ENCODE measurements around the gene MON1A.

MON1A gene

DNA sequence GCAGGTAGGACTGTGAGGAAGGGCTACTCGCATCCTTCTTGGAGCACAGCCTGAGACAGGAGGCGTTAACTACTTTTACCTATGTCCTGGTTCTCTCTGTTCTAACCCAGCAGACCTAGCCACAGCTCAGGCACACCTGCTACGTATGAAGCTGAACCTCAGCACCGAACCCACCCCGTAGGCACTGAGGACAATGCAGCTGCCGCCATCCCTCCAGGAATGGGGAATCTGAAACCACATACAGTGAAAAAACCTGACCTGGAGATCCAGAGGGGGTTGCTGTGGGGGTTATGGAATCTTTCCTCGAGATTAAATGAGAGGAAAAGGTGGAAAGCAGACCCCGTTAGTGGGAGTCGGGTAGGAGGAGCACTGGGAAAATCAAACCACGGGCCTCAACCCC is 40.3 kb downstream of the MON1A start:
- no peak for DNase-seq (ENCODE audit: low read depth in 3 of 3)

- no peak for DNase-seq (ENCODE audit: low read depth in 3 of 3)
Measured at GRCh38 chr3:49886922-49887265, 42.7 kb downstream of the MON1A start.

- DNase-seq (ENCODE audit: low read depth in 3 of 3): no peak
Measured at GRCh38 chr3:49883998-49884397, 45.6 kb downstream of the MON1A start.

DNA sequence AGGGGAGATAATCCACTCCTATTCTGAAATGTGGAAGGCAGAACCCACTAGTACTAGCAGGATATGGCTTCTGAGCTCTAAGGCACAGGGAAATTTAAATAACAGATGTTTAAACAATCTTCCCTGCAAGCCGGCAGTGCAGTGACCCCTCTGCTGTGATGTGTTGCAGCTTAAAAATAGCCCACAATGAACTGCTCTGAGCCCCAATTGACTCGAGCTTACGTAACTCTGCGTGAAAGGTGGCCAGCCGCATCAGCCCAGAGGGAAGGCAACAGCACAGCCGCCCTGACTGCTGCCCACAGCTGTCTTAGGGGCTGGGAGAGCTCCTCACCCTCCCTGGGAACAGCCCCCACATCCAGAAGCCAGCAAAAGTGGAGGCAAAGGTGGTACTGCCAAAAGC is 47.4 kb downstream of the MON1A start:
- DNase-seq (ENCODE audit: low read depth in 3 of 3): no peak

GRCh38 chr3:49880581-49881315 is 48.9 kb downstream of the MON1A start:
- no peak for DNase-seq (ENCODE audit: low read depth in 3 of 3)

- DNase-seq (ENCODE audit: low read depth in 3 of 3): no peak
Measured at GRCh38 chr3:49879721-49880120, 49.9 kb downstream of the MON1A start.

GRCh38 chr3:49878686-49879085 is 50.9 kb downstream of the MON1A start:
- DNase-seq (ENCODE audit: low read depth in 3 of 3): no peak

- no peak for DNase-seq (ENCODE audit: low read depth in 3 of 3)
Measured at GRCh38 chr3:49877716-49878115, 51.9 kb downstream of the MON1A start.

DNA sequence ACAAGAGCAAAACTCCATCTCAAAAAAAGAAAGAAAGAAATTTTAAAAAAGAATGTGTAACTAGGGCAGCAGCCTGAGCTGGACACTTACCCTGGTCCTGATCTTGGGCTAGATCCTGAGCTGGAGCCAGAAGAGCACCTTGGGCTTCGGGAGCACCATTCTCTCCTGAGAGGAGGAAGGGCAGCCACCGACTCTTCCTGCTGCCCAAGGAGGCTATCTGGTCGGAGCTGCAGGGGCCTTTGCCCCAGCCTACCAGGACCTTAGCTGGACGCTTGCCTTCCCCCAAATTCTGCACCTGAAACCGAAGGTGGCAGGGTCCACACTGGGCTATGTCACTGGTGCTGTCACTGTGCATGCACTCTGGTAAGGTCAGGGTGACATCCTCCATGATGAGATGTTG is 53.0 kb downstream of the MON1A start:
- no peak for DNase-seq (ENCODE audit: low read depth in 3 of 3)

- DNase-seq (ENCODE audit: low read depth in 3 of 3): no peak
Measured at GRCh38 chr3:49873623-49874022, 56.0 kb downstream of the MON1A start.

GRCh38 chr3:49872801-49873281 is 56.8 kb downstream of the MON1A start:
- no peak for DNase-seq (ENCODE audit: low read depth in 3 of 3)

DNA sequence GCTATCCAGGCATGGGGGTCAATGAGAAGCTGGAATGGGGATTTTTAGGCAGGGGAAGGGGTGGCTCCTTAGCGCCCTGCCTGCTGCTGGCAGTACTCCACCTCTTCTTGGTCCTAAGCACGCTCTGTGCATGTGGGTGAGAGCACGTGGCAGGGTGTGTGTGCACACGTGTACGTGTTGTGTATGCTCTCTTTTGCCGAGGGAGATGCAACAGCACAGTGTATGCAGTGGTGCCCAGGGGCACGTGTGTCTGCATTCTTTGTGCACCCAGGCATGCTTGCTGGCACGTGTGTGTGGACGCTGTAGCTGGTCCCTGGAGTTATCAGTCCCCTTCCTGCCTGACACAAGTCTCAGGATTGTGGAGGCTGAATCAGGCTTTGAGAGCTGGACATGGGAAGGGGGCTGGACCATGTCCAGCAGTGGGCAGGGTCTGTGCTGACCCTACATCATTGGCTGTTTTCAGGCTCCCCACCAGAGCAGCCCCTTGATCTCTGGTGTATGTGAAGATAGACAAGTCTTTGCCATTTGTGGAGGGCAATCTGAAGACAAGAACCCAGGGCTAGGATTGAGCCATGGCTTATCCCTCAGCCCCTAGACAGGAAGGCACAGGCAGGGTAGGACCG is 58.0 kb downstream of the MON1A start:
- no peak for DNase-seq (ENCODE audit: low read depth in 3 of 3)

DNA sequence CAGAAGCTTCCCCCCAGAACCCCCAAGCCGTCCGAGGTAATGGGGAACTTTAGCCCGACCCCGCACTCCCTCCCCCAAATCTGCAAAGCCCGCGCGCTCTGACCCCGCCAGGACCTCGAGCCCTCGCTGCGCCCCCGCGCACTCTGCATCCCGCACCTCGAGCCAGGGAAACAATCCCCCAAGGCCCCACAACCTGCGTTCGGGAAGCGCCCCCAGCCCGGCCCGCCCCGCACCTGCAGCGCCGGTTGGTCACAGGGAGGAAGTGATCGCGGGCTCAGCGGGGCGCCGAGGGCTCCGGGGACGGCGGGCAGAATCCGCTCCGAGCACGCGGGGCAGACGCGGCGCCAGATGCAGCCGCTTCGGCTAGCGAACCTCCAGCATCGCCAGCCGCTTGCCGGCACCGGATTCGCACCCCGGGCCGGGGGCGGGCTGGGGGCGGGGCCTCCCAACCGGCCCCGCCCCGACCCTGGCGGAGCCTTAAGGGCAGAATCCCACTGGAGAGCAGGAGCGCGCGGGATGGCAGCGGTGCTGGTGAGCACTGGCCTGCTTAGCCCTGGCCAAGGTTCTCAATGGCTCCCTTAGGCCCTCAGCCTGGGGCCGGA is 60.0 kb downstream of the MON1A start, which contains the start of gene CAMKV:
Gene CAMKV, minus strand, starts transcription at position 382 of the 602 bp plus-strand sequence. CDS start 7,518 bp downstream, outside the sequence.
- no peak for DNase-seq (ENCODE audit: low read depth in 3 of 3)

- no peak for DNase-seq (ENCODE audit: low read depth in 3 of 3)
Measured at GRCh38 chr3:49868862-49869466, 60.6 kb downstream of the MON1A start.

GRCh38 chr3:49867871-49868321 is 61.7 kb downstream of the MON1A start:
- no peak for DNase-seq (ENCODE audit: low read depth in 3 of 3)

- DNase-seq (ENCODE audit: low read depth in 3 of 3): no peak
Measured at GRCh38 chr3:49867400-49867799, 62.2 kb downstream of the MON1A start.

DNA sequence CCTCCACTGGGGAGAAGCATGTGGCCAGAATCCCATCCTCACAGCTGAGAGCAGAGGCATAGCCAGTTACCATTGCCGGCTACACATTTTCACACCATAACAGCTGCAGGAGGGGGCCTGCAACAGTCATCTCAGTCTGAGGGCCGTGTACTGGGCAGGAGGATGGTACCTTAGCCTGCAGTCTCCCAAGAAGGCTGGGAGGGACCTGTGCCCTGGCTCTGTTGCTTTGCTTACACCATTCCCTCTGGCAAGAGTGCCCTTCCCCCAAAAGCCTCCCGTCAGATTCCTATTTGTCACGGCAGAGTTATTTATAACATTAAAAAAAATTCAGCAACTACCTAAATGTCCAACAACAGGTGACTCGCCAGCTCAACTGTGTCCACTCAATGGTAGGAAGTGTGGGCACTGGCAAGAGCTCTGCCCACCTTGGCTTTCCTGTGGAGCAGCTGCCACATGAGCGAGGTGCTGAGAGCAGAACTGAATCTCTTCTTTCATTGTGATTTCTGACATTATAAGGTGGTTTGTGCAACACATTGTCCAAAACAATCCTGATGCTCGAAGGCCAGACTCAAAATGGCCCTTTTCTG is 64.3 kb downstream of the MON1A start:
- no peak for DNase-seq (ENCODE audit: low read depth in 3 of 3)

DNA sequence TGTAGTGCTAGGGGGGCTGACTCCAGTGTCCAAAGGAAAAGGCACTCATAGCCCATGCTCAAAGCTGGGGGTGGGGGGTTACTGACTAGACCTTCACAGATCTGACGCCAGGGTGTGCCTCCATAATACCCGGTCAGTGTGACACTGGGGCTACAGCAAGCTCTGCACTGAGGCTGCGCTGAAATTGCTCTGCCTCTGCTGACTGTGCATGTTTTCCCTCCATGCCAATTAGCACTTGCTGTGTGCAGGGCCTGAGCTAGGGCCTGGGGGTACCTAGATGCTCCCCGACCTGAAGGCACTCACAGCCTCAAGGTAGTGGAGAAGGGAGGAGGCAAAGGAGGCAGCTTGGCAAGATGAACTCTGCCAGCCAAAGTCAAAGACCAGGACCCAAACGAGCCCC is 65.1 kb downstream of the MON1A start:
- DNase-seq (ENCODE audit: low read depth in 3 of 3): no peak

DNA sequence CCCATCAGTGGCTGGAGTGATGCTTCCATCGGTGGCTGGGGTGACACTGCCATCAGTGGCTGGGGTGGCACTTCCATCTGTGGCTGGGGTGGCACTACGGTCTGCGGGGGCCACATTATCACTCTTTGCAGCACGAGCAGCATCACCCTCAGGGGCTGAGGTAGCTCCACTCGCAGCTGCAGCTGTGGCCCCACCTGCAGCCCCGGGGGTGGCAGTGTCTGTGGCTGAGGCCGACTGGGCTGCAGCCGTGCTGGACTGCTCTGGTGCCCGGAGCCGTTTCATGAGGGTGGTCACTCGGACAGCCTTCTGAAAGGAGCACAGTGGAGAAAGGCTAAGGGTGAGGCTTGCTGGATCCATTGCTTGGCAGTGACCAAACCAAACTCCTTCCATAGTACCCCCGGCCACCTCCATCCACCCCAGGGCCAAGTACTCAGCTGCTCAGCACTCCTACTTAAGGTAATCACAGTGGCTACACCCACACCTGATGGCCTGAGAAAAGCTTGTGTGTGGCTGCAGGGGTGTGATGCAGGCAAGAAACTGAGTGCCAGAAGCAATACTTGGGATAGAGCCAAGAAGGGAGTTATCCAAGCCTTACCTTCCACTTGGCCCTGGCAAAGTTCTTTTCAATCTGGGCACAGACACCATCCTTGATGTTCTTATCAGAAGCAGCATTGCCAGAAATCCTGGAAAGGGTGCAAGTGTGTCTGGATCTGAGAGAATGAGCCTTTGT is 69.9 kb downstream of the MON1A start:
- no peak for DNase-seq (ENCODE audit: low read depth in 3 of 3)
